T-helper 2 cell treated with Interferon-gamma antibody and Interleukin-4, amounts not matched to agents 5 μg/mL and 100 μg/mL, for 36 hours (primary cell): ENCODE results near the gene EID2B.

Experiments
- DNase-seq: peaks from one replicate; pipeline ENCODE4 v3.0.0; 2021; ENCODE audit warnings: low spot score
- H3K27ac Mint-ChIP-seq: one replicate; pipeline ENCODE4 v1.8.0; 2021; ENCODE audit warnings: mild to moderate bottlenecking, mixed read lengths
- H3K27me3 Mint-ChIP-seq: one replicate; pipeline ENCODE4 v1.8.0; 2021; ENCODE audit warnings: low read depth, mixed read lengths
- H3K36me3 Mint-ChIP-seq: one replicate; pipeline ENCODE4 v1.8.0; 2021; ENCODE audit warnings: low read depth, mixed read lengths
- H3K4me1 Mint-ChIP-seq: one replicate; pipeline ENCODE4 v1.8.0; 2021; ENCODE audit warnings: low read depth, mixed read lengths
- H3K4me3 Mint-ChIP-seq: one replicate; pipeline ENCODE4 v1.8.0; 2022; ENCODE audit warnings: mild to moderate bottlenecking, moderate library complexity, mixed read lengths
- H3K9me3 Mint-ChIP-seq: one replicate; pipeline ENCODE4 v1.8.0; 2021; ENCODE audit warnings: mixed read lengths

Gene EID2B, protein sequence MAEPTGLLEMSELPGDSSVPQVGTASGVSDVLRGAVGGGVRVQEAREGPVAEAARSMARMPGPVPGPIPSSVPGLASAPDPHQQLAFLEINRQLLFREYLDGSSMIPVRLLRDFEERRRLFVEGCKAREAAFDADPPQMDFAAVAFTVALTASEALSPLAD

DNA sequence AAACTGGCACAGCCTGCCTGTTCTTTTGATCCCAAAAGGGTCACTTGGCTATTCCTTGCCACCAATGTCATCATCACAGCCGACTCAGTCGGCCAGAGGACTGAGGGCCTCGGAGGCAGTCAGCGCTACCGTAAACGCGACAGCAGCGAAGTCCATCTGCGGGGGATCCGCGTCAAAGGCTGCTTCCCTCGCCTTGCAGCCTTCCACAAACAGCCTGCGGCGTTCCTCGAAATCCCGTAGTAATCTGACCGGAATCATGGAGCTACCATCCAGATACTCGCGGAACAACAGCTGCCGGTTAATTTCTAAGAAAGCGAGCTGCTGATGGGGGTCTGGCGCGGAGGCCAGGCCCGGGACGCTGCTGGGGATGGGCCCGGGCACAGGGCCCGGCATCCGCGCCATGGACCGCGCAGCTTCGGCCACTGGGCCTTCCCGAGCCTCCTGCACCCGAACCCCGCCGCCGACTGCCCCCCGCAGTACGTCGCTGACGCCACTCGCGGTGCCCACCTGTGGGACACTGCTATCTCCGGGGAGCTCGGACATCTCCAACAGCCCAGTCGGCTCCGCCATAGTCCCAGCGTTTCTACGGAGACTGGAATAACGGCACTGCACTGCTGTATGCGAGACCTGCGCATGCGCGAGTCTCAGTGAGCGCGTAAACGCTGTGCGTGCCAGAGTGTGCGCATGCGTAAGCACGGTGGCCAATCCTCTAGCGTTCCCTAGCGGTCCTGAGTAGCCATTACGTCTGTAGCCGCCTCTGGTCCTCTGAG, at the start of gene EID2B:
Gene EID2B (minus strand): TSS at position 620 of the 770 bp plus-strand sequence. CDS start 50 bp downstream, at position 570.
- H3K9me3 Mint-ChIP-seq: no peaks in the 10 kb centered on the region
- DNase-seq: peak; percentile 97
- peak within 1 kb of the TSS; percentile 93 for H3K4me3 Mint-ChIP-seq
- peaks cover 14% of the 10 kb centered on the region for H3K4me1 Mint-ChIP-seq
- H3K27me3 Mint-ChIP-seq: no peaks in the 10 kb centered on the region
- H3K36me3 Mint-ChIP-seq: peaks cover 9% of the 10 kb centered on the region
- peak within 1 kb of the TSS; percentile 84 for H3K27ac Mint-ChIP-seq

DNA sequence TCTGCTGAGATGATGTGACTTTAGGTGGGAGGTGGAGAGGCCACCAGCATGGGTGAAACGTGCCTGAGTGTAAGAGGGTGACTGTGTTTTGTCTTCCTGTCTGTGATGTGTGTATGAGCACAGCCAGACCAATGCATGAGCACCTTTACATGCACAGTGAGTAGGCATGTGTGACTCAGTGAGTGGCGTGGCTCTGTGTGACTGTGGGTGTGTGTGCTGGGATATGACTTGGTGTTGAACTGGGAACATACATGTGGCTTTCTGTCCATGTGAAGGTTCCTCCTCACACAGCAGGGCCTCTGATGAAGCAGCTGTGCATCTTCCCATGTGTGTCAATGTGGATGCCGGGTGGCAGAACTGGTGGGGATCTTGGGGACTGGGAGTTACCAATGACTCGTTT, 49.8 kb upstream of the EID2B start:
- Mint-ChIP-seq H3K36me3 (no peaks in the 10 kb centered on the region), H3K9me3 (peaks cover 17% of the 10 kb centered on the region), H3K4me1 (peaks cover 2% of the 10 kb centered on the region), H3K27ac (no peak overlapping the region), H3K27me3 (peaks cover 2% of the 10 kb centered on the region), H3K4me3 (no peak overlapping the region)
- DNase-seq: peak; percentile 16

DNA sequence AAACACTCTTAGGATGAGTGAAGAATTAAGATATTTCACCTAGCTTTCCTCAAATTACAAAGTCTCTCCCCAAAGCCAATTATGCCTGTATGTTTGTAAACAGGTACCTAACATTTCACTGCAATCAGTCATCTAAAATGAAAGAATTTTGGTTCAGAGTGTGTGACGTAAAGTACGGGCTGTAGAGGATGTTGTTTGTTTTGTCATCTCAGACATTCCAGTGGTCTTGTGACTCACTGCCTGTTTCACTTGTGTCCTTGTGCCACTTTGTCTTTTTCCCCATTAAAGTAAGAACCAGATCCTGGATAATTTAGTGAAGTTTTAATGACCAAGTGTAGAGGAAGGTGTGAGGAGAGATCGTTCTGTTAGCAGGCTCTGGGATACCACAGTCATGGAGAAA, 36.0 kb upstream of the EID2B start:
- Mint-ChIP-seq H3K36me3 (no peaks in the 10 kb centered on the region), H3K27ac (no peak overlapping the region), H3K27me3 (peaks cover 8% of the 10 kb centered on the region), H3K9me3 (peaks cover 10% of the 10 kb centered on the region), H3K4me3 (no peak overlapping the region), H3K4me1 (no peaks in the 10 kb centered on the region)
- DNase-seq: no peak

DNA sequence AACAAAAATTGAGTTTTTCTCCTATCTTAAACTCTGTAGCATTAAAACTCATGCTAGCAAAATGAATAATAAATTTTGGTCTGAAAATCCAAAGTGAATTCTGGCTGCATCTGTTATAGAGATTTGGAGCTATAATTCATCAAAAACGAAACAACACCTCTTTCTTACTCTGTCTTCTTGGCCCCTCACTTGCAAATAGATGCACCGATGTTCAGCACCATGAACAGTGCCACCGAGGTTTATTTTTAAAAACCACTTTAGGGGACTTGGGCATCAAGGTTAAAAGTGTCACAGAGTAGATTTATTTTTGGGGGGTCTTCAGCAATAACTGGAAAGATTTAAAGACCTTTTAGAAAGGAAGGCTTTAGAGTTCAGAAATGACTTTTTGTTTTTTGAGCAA, 33.4 kb upstream of the EID2B start:
- Mint-ChIP-seq H3K27me3 (peaks cover 11% of the 10 kb centered on the region), H3K4me3 (no peak overlapping the region), H3K36me3 (no peaks in the 10 kb centered on the region)

DNA sequence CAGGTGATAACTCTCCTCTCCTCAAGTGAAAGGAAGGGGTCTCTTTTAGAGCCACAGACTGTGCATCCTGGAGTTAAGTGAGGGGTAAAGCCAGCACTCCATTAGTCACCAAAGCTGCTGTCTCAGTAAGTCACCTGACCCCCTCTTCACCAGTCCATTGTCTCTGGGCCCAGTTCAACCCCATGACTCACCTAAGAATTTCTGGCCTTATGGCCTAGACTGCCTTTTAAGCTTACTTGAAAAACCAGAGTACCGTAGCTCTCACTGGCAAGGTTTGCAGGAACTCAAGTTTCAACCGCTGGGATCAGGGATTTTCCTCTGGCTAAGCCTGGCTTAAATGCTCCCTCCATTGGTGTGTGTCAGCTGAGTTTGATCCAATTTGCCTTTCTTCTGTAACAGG, 30.8 kb upstream of the EID2B start:
- DNase-seq: no peak
- Mint-ChIP-seq H3K4me1 (peaks cover 7% of the 10 kb centered on the region), H3K27ac (no peak overlapping the region), H3K9me3 (no peaks in the 10 kb centered on the region), H3K4me3 (no peak overlapping the region), H3K36me3 (no peaks in the 10 kb centered on the region), H3K27me3 (peaks cover 8% of the 10 kb centered on the region)

More for the DNA sequence above, 33.4 kb upstream of the EID2B start:
- DNase-seq: no peak
- H3K27ac Mint-ChIP-seq: no peak overlapping the region
- H3K4me1 Mint-ChIP-seq: no peaks in the 10 kb centered on the region
- no peaks in the 10 kb centered on the region for H3K9me3 Mint-ChIP-seq

DNA sequence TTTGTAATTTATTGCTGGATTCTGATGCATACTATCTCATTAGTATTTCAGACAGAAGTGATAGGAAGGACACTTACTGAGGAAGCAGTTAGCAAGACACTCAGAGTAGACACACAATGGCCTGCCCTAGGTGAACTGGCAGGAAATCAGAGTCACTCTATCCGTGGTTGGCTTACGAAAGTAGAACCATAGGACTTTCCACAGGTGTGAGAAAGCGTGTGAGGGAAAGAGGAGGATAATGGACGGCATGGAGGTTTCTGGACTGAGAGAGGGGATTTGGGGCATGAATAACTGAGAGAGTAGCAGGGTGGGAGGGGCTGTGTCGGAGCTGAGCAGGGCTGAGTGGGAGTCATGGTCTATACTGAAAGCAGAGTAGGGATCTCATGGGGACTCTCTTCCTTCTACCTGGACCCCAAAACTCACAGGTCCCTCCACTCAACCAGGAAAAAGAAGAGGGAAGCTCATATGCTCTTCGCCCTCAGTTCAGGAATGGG, 26.0 kb upstream of the EID2B start:
- DNase-seq: no peak
- Mint-ChIP-seq H3K27ac (peak overlapping the region; percentile 84), H3K27me3 (peaks cover 6% of the 10 kb centered on the region), H3K9me3 (no peaks in the 10 kb centered on the region), H3K4me3 (peak overlapping the region; percentile 68), H3K36me3 (no peaks in the 10 kb centered on the region), H3K4me1 (peaks cover 23% of the 10 kb centered on the region)

DNA sequence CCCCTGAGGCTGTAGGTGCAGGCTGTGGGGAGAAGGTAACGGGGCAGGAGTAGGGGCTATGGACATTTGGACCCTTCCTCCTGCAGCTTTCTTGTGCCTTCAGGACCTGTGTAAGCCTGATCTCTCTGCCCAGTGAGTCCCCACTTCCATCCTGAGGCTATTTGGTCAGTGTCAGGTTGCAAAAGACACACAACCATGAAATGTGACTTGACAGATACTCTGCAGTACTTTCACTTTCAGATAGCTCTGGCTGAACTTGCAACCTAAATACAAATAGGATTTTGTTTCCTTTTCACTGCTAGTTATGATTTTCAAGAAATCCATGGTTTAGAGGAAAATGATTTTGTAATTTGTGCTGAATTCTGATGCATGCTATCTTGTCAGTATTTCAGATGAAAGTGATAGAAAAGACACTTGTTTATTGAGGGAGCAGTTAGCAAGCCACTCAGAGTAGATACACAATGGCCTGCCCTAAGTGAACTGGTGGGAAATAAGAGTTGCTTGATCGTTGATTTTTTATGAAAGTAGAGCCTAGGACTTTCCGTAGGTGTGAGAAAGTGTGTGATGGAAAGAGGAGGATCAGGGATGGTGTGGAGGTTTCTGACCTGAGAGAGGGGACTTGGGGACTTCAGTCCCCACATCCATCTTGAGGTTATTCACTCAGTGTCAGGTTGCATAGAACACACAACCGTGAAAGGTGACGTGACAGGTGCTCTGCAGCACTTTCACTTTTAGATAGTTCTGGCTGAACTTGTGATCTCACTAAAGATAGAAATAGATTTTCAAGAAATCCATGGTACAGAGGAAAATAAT, 25.4 kb upstream of the EID2B start:
- H3K27ac Mint-ChIP-seq: peak overlapping the region; percentile 84
- H3K27me3 Mint-ChIP-seq: peaks cover 6% of the 10 kb centered on the region
- H3K4me3 Mint-ChIP-seq: peak overlapping the region; percentile 68
- DNase-seq: no peak
- no peaks in the 10 kb centered on the region for H3K9me3 Mint-ChIP-seq
- H3K4me1 Mint-ChIP-seq: peaks cover 27% of the 10 kb centered on the region
- no peaks in the 10 kb centered on the region for H3K36me3 Mint-ChIP-seq

DNA sequence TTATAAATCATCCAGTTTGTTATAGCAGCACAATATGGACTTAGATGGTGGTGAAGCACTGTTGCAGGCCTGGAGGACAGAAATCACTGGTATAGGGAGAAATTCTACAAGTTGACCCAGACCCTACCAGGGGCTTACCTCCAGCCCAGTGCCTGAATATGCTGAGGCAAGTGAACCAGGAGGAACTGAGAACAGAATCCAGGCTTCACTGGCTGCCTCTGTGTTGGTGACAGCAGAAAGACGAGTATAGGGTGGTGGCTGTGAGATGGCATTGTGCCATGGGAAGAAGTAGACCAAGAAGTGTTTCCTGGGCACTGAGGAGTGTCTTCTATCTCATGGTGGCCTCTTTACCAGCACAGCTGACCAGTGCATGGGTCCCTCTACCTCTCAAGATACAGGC, 23.2 kb upstream of the EID2B start:
- no peaks in the 10 kb centered on the region for H3K36me3 Mint-ChIP-seq
- DNase-seq: no peak
- H3K9me3 Mint-ChIP-seq: no peaks in the 10 kb centered on the region
- peaks cover 2% of the 10 kb centered on the region for H3K27me3 Mint-ChIP-seq
- no peak overlapping the region for H3K27ac Mint-ChIP-seq
- H3K4me3 Mint-ChIP-seq: no peak overlapping the region
- H3K4me1 Mint-ChIP-seq: peaks cover 38% of the 10 kb centered on the region

DNA sequence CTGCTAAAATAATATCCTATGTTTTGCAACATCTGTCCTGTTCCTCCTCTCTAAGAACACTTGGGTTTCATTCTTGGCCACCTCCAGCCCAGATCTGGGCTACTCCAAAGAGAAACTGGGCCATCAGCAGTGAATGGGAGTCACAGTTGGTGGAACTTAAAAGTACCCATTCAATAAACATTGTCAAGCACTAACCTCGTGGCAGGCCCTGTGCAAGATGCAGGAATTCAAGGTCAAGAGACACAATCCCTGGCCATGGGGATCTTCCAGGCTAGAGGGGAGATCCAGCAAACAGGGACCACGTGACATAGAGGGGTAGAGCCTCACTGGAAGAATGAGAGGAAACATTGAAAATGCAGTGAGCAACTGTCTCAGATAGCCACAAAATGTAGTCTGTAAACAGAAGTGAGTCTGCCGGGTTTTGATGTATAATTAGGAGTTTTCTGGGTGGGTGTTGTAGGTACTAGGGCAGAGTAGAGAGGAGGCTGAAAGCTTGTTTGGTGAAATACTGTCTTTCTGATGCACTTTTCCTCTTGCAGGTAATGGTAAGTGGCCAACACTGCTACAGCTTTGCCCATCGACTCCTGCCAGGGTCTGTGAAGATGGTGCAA, 22.2 kb upstream of the EID2B start:
- Mint-ChIP-seq H3K27ac (no peak overlapping the region), H3K4me3 (no peak overlapping the region), H3K27me3 (no peaks in the 10 kb centered on the region), H3K36me3 (no peaks in the 10 kb centered on the region), H3K9me3 (no peaks in the 10 kb centered on the region), H3K4me1 (peaks cover 41% of the 10 kb centered on the region)
- no peak for DNase-seq

DNA sequence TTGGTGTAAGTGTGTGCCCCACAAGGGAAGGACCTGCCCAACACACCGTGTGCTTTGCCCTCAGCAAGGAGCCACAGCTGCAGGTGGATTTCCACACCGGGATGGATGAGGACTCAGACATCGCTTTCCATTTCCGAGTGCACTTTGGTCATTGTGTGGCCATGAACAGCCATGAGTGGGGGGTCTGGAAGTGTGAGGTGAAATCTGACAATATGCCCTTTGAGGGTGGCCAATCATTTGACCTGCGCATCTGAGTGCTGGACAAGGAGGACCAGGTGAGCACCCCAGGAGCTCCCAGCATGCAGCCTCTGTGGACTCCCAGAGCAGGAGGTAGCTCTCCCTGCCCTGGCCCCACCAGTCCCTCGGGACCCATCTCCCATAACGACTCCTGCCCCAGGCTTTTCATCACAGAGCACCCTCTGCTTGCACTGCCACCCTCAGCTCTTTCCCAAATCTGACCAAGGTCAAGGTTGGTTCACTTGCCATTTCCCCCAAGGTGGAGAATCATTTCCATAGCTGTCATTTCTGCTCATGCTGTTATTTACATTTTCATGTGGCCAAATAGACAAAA, 20.5 kb upstream of the EID2B start:
- H3K27me3 Mint-ChIP-seq: no peaks in the 10 kb centered on the region

DNA sequence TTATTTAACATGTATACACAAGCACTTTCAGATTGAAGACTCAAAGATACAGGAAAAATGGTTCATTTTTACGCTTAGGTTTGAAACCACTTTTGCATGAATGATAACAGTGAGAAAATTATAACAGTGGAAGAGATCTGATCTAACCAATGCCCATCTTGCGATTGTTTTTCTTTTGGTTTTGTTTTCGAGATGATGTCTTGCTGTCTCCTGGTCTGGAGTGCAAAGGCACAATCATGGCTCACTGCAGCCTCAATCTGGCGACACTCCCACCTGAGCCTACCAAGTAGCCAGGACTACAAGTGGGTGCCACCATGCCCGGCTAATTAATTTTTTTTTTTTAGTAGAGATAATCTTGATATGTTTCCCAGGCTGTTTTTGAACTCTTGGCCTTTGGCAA, 17.5 kb upstream of the EID2B start:
- no peaks in the 10 kb centered on the region for H3K36me3 Mint-ChIP-seq
- H3K9me3 Mint-ChIP-seq: no peaks in the 10 kb centered on the region
- no peak overlapping the region for H3K27ac Mint-ChIP-seq
- DNase-seq: no peak
- H3K27me3 Mint-ChIP-seq: no peaks in the 10 kb centered on the region
- H3K4me3 Mint-ChIP-seq: no peak overlapping the region
- peaks cover 20% of the 10 kb centered on the region for H3K4me1 Mint-ChIP-seq

More for the DNA sequence above, 20.5 kb upstream of the EID2B start:
- Mint-ChIP-seq H3K4me3 (no peak overlapping the region), H3K27ac (no peak overlapping the region), H3K4me1 (peaks cover 32% of the 10 kb centered on the region), H3K36me3 (no peaks in the 10 kb centered on the region), H3K9me3 (no peaks in the 10 kb centered on the region)
- no peak for DNase-seq

DNA sequence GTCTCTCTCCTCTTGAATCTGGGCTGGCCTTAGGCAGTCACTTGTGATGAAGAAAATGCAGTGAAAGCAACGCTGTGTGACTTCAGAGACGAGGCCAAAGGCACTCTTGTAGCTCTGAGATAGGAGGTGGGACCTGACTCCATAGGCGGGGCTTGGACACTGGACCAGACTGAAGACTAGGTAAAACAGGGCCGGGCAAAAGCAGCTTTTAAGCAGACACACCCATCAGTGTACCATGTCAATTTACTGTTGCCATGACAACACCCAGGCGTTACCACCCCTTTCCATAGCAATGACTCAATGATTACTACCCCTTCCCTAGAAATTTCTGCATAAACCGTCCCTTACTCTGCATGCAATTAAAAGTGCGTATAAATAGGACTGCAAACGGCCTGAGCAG, 13.9 kb upstream of the EID2B start:
- H3K4me1 Mint-ChIP-seq: peaks cover 16% of the 10 kb centered on the region
- H3K27me3 Mint-ChIP-seq: no peaks in the 10 kb centered on the region
- no peaks in the 10 kb centered on the region for H3K36me3 Mint-ChIP-seq
- no peak for DNase-seq
- no peaks in the 10 kb centered on the region for H3K9me3 Mint-ChIP-seq
- H3K4me3 Mint-ChIP-seq: no peak overlapping the region
- no peak overlapping the region for H3K27ac Mint-ChIP-seq

DNA sequence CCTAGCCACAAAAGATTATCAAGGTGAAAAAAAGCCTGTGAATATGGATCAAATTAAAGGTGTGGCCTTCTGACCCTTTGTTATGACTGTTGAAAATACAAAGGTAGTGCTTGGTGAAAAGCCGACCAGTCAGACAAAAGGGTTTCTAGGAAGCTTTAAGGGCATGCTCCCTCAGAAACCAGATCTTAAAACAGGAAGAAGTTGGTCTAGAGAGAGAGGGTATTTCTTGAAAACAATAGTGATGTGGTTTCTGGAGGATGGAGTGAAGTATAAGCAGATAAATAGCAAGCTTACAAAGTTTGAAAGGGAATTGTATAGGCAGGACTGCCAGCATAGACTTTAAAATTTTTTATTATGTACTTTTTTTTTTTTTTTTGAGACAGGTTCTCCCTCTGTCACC, 12.3 kb upstream of the EID2B start:
- peak overlapping the region; percentile 21 for H3K27ac Mint-ChIP-seq
- no peaks in the 10 kb centered on the region for H3K36me3 Mint-ChIP-seq
- H3K27me3 Mint-ChIP-seq: no peaks in the 10 kb centered on the region
- no peak for DNase-seq
- H3K9me3 Mint-ChIP-seq: no peaks in the 10 kb centered on the region
- peak overlapping the region; percentile 5 for H3K4me3 Mint-ChIP-seq
- H3K4me1 Mint-ChIP-seq: peaks cover 20% of the 10 kb centered on the region
